Measurements from ENCODE around the gene SCG3.

The SCG3 gene

DNA sequence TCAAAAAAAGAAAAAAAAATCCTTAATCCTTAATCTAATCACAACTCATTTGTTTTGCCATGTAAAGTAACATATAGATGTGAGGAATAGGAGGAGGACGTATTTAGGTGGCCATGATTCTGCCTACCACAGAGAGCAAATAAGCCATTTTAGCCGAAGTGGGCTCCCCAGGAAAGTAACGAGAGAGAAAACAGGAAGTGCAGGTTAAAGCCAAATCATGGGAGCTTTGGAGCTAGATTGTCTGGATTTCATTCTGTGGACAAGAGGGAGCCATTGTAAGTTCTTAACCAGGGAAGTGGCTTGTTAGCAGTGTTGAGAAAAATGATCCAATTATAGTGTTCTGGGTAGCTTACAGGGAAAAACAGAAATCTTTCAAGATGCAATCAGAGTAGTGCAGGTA, 79.5 kb downstream of the SCG3 start:
- no peak for DNase-seq

DNA sequence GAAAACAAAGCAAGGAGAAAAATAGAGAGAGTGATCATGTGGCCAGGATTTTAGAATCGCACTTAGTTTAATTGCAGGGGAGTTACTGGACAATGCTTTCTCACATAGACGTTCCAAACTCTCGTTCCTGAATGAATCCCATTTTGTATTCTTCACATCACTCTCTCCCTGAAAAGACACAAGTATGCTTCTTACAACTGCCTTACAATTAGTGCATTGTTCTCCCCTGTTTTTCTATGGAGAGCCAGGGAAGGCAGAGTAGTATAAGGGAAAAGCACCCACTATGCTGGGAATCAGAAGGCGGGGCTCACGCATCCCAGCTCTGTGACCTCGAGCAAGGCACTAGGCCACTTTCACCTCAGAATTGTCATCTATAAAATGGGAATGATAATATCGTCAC, 84.4 kb downstream of the SCG3 start:
- DNase-seq, result no peak

DNA sequence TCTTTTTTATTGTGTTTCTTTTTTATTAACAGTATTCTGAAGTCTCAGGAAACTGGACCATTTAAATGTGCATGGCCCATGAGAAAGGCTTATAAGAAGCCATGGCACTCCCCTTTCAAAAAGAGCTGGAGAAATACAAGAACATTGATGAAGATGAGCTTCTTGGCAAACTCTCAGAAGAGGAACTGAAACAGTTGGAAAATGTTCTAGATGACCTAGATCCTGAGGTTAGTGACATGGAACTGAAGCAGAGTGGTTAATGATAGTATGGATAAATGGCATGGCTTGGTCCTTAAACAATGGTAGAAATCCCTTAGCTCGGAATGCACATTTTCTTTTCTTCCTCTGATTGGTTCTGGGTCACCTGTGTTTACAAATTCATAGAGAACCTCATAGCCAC, 85.0 kb downstream of the SCG3 start:
- DNase-seq, result no peak

DNA sequence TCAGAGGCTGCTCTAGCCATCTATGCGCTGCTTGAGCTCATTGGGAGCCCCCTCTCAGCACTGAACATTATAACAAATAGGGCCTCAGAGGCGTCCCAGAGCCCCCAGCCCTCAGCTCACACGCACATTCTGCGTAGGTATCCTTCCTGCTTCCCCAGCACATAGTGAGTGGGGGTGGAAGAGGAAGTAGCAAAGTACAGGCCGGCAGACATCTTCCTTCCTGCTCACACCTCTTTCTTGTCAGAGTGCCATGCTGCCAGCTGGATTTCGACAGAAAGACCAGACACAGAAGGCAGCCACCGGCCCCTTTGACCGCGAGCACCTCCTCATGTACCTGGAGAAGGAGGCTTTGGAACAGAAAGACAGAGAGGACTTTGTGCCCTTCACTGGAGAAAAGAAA, 86.7 kb downstream of the SCG3 start:
- DNase-seq, result no peak
